ENCODE results near the gene TMEM212. TPM values are rescaled to one million over a fixed set of nuclear protein-coding genes. Genes with fewer than 3 reads are reported as not detected.

TMEM212 gene
- polyA plus RNA-seq, 1 experiment = not detected

DNA sequence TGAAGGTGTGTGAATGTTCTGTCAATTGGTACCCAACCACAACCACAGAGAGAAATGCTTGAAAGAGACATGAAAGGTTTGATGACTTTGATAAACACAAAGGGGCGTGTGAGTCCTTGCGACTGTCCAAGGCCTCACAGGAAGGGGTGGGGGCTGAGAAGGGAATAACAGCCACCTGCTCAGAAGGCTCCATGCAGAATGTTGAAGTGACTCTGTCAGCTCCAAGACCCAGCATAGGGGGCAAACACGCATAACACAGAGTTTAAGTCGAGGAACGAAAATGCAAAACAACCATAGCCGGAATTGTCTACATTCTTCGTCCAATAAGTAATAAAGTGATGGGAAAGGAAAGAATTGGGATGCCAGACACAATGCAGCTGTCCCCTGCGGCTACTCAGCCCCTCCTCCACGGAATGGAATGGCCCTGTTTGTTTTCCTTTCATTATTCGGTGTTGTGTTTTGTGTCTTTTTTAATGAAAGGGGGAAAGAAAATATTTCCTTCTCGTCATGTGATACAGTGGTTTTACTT lies 19.9 kb downstream of the TMEM212 start:
- POLR2A ChIA-PET = no interaction called here
- no peaks in the 10 kb centered on the region for H3K27me3 ChIP-seq (ENCODE audit: control insufficient read depth, insufficient read depth, low read length)
- no peaks in the 10 kb centered on the region for H3K9me3 ChIP-seq (ENCODE audit: control insufficient read depth, insufficient read depth, low read length)
- TF ChIP-seq, protein P1, sequence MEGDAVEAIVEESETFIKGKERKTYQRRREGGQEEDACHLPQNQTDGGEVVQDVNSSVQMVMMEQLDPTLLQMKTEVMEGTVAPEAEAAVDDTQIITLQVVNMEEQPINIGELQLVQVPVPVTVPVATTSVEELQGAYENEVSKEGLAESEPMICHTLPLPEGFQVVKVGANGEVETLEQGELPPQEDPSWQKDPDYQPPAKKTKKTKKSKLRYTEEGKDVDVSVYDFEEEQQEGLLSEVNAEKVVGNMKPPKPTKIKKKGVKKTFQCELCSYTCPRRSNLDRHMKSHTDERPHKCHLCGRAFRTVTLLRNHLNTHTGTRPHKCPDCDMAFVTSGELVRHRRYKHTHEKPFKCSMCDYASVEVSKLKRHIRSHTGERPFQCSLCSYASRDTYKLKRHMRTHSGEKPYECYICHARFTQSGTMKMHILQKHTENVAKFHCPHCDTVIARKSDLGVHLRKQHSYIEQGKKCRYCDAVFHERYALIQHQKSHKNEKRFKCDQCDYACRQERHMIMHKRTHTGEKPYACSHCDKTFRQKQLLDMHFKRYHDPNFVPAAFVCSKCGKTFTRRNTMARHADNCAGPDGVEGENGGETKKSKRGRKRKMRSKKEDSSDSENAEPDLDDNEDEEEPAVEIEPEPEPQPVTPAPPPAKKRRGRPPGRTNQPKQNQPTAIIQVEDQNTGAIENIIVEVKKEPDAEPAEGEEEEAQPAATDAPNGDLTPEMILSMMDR (IDR thresholded peaks at IDR 0.05; ENCODE audit: low read depth, low read length) = no peak
- no peak for DNase-seq (ENCODE audit: low read depth, low spot score)
- H3K27ac ChIP-seq (ENCODE audit: low read depth, low read length) = peak overlapping the region; percentile 62
- CTCF ChIA-PET = no interaction called here
- peak overlapping the region; percentile 21; the same call in 1 of the 2 replicates for H3K4me3 ChIP-seq (ENCODE audit: low read depth, low read length)

DNA sequence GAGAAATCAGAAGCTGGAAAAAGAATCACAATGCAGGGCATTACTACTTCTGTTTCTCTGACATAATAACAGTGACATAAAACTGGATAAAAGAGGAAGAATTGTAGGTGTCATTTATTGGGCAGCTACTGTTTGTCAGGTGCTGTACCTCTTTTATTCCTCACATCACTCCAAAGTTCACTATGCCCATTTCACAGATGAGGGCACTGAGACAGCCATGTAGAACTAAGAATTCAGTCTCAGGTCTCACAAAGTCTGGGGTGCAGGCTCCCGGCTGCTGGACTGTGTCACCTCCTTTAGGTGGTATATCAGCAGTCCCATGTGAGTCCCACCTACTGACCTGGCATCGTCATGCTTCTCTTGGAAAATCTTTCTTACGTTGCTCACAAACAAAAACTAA lies 20.8 kb downstream of the TMEM212 start:
- ChIA-PET POLR2A (no interaction called here), CTCF (no interaction called here)
- H3K27ac ChIP-seq (ENCODE audit: low read depth, low read length) = no peak overlapping the region
- no peak overlapping the region for H3K4me3 ChIP-seq (ENCODE audit: low read depth, low read length)
- no peaks in the 10 kb centered on the region for H3K27me3 ChIP-seq (ENCODE audit: control insufficient read depth, insufficient read depth, low read length)
- H3K9me3 ChIP-seq (ENCODE audit: control insufficient read depth, insufficient read depth, low read length) = no peaks in the 10 kb centered on the region
- DNase-seq (ENCODE audit: low read depth, low spot score) = no peak
- TF ChIP-seq, protein P1 (IDR thresholded peaks at IDR 0.05; ENCODE audit: low read depth, low read length) = no peak

DNA sequence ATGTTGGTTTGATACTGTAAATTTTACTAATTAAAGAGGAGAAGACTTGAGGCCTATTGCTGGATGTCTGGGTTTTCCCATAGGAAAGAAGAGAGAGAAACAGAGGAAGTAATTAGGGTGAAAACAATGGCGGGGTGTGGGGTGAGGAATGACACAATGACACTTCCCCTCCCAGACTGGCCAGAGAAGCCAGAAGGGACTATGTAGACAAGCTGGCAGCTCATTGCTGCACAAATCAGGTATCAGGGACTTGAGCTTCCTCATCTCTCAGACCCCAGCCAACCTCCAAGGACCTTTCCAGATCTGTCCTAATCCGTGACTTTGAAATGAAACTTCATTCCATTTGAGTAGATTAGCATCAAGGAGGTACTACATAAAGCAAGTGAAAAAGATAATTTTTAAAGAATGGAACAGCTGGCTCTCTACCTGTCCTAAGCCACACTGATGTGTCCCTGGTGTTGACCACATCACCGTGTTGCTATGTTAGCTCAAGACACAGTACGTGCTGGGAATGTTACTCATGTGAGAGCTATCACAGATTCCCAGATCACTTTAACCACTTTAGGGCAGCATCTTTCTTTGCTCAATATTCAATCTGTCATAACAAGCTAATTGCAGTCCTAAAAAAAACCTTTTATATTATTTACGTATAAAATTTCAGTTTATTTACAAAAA lies 22.2 kb downstream of the TMEM212 start:
- Histone ChIP-seq H3K9me3 (ENCODE audit: control insufficient read depth, insufficient read depth, low read length) (no peaks in the 10 kb centered on the region), H3K4me3 (ENCODE audit: low read depth, low read length) (no peak overlapping the region), H3K27me3 (ENCODE audit: control insufficient read depth, insufficient read depth, low read length) (no peaks in the 10 kb centered on the region), H3K27ac (ENCODE audit: low read depth, low read length) (no peak overlapping the region)
- TF ChIP-seq, protein P1 (IDR thresholded peaks at IDR 0.05; ENCODE audit: low read depth, low read length) = no peak
- POLR2A ChIA-PET = interaction anchor here (0.6 kb wide), 1 partner anchor 240 kb away, joined by 5 read pairs; no protein-coding TSS in a partner anchor
- CTCF ChIA-PET = no interaction called here
- no peak for DNase-seq (ENCODE audit: low read depth, low spot score)

DNA sequence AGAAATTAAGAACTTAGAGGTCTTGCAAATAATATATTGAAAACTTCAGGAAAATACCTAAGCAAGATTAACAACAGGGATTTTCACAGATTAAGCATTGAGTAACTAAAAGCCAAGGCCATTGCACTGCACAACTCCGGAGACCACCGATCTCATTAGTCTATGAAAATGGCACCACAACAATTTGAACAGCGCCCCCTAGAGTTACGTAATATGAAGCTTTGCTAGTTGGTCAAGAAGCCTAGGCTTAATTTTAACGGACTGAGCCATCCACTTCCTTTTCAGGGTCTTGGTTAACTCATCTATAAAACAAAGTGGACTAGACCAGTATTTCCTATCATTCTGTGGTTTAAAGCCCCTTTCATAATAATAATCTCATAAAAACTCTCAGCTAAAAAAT lies 24.8 kb downstream of the TMEM212 start:
- H3K4me3 ChIP-seq (ENCODE audit: low read depth, low read length) = no peak overlapping the region
- no peaks in the 10 kb centered on the region for H3K27me3 ChIP-seq (ENCODE audit: control insufficient read depth, insufficient read depth, low read length)
- no peaks in the 10 kb centered on the region for H3K9me3 ChIP-seq (ENCODE audit: control insufficient read depth, insufficient read depth, low read length)
- DNase-seq (ENCODE audit: low read depth, low spot score) = no peak
- TF ChIP-seq, protein P1 (IDR thresholded peaks at IDR 0.05; ENCODE audit: low read depth, low read length) = peak; percentile 36
- CTCF ChIA-PET = interaction anchor here (0.7 to 1.3 kb wide), 3 partner anchors 13 to 465 kb away, joined by 3 read pairs; no protein-coding TSS in a partner anchor
- POLR2A ChIA-PET = no interaction called here
- no peak overlapping the region for H3K27ac ChIP-seq (ENCODE audit: low read depth, low read length)

- no peaks in the 10 kb centered on the region for H3K9me3 ChIP-seq (ENCODE audit: control insufficient read depth, insufficient read depth, low read length)
- TF ChIP-seq, protein P1 (IDR thresholded peaks at IDR 0.05; ENCODE audit: low read depth, low read length) = no peak
- no peak overlapping the region for H3K27ac ChIP-seq (ENCODE audit: low read depth, low read length)
- no peaks in the 10 kb centered on the region for H3K27me3 ChIP-seq (ENCODE audit: control insufficient read depth, insufficient read depth, low read length)
- no peak overlapping the region for H3K4me3 ChIP-seq (ENCODE audit: low read depth, low read length)
- CTCF ChIA-PET = no interaction called here
- no peak for DNase-seq (ENCODE audit: low read depth, low spot score)
- POLR2A ChIA-PET = no interaction called here
These were observed 28.5 kb downstream of the TMEM212 start for GRCh38 chr3:171871392-171872274.
